Measurements from ENCODE around the gene MOB3A.

MOB3A gene

DNA sequence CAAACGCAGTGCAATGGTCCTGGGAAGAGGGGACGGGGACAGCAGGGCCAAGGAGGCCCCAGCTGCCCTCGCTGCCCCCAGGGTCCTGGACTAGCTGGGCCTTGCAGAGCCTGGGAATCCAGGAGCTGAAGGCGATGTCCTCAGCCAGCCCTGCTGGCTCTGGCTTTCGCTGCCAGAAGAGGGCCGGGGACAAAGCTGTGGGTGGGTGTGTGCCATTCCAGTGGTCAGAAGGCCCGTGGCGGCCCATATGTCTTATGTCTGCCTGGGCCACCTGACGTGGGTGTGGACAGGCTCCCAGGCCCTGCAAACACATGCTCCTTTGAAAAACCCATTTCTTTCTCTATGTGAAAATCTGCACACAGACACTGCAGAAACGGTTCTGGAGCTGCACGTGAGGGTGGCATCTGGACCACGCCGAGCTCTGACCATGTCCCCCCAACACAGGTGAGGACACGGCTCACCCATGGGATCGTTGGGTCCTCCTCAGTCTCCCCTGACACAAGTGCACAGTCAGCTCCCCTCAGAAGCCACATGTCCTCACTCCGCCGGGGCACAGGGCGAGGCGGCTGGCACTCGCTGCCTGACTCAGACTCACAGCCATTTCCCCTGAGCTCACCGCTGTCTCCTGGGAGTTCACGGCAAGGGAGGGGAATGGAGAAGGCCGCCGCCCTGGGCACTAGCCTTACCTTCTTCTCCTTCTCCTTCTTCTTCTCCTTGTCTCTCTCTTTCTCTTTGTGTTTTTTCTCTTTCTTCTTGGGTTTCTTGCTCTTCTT, 17.5 kb upstream of the MOB3A start:
- TF ChIP-seq, protein P1, sequence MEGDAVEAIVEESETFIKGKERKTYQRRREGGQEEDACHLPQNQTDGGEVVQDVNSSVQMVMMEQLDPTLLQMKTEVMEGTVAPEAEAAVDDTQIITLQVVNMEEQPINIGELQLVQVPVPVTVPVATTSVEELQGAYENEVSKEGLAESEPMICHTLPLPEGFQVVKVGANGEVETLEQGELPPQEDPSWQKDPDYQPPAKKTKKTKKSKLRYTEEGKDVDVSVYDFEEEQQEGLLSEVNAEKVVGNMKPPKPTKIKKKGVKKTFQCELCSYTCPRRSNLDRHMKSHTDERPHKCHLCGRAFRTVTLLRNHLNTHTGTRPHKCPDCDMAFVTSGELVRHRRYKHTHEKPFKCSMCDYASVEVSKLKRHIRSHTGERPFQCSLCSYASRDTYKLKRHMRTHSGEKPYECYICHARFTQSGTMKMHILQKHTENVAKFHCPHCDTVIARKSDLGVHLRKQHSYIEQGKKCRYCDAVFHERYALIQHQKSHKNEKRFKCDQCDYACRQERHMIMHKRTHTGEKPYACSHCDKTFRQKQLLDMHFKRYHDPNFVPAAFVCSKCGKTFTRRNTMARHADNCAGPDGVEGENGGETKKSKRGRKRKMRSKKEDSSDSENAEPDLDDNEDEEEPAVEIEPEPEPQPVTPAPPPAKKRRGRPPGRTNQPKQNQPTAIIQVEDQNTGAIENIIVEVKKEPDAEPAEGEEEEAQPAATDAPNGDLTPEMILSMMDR (IDR thresholded peaks at IDR 0.05; ENCODE audit: insufficient read depth, low read depth, low read length, missing control alignments) = no peak
- H3K4me3 ChIP-seq (ENCODE audit: low read length) = no peak overlapping the region
- peak; percentile 64 for DNase-seq (ENCODE audit: low read depth)

- DNase-seq (ENCODE audit: low read depth) = no peak
- no peak overlapping the region for H3K4me3 ChIP-seq (ENCODE audit: low read length)
- TF ChIP-seq, protein P1 (IDR thresholded peaks at IDR 0.05; ENCODE audit: insufficient read depth, low read depth, low read length, missing control alignments) = no peak
These were observed 16.6 kb upstream of the MOB3A start for GRCh38 chr19:2112516-2113320.

- TF ChIP-seq, protein P1 (IDR thresholded peaks at IDR 0.05; ENCODE audit: insufficient read depth, low read depth, low read length, missing control alignments) = no peak
- no peak for DNase-seq (ENCODE audit: low read depth)
These were observed 15.8 kb upstream of the MOB3A start for GRCh38 chr19:2111886-2112285.

GRCh38 chr19:2111425-2111824, 15.3 kb upstream of the MOB3A start:
- TF ChIP-seq, protein P1 (IDR thresholded peaks at IDR 0.05; ENCODE audit: insufficient read depth, low read depth, low read length, missing control alignments) = no peak
- DNase-seq (ENCODE audit: low read depth) = no peak
- no peak overlapping the region for H3K4me3 ChIP-seq (ENCODE audit: low read length)

More at GRCh38 chr19:2111886-2112285, 15.8 kb upstream of the MOB3A start:
- no peak overlapping the region for H3K4me3 ChIP-seq (ENCODE audit: low read length)

DNA sequence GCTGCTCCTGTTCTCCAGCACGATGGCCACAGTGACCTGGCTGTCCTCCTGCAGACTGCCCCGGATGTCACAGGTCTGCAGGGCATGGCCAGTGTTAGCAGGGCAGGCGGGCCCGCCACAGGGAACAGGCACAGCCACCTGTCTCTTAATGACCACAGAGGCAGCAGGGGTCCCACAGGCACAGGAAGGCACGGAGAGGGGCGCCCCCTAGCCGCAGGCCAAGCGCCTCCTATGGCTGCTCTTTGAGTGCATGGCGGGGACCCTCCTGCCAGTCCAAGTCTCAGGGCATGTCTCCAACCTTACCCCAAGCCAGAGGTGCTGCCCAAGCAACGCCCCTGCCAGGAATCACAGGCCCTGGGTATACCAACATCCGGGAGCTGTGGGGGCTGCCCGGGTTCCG, 14.7 kb upstream of the MOB3A start:
- TF ChIP-seq, protein P1 (IDR thresholded peaks at IDR 0.05; ENCODE audit: insufficient read depth, low read depth, low read length, missing control alignments) = no peak
- DNase-seq (ENCODE audit: low read depth) = no peak
- H3K4me3 ChIP-seq (ENCODE audit: low read length) = no peak overlapping the region

DNA sequence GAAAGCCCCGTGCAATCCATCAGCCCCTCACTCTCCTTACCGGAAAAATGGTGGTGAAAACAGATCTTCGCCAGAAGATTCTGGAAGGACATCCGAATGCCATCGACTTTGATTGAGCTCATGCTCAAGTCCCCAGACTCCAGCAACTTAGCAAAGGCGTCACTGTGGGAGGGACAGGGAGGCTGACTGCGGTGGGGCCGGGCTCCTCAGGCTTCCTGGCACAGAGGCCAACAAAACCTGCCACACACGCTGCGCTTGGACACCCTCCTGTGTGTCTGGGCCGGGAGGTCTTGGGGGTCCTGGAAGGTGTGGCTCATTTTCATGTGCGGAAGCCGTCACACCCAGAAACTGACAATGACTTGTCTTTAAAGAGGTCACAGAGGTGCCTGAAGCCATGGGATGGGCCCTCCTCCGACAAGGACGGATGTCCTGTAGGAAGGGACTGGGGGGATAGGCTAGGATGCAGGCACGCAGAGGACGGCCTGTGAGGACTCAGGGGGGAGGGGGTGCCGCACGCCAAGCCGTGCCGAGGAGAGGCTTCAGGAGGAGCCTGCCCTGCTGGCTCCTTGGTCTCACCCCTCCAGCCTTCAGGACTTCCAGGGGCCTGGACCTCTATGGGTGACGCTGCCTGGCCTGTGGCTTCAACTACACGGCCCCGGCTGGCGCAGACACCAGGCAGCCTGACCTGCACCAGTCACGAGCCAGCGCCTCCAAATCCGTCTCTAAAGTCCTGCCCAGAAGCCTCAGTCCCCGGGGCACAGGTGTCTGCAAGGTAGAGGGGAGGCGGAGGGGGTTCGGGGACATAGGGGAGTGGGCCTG, 13.1 kb upstream of the MOB3A start:
- H3K4me3 ChIP-seq (ENCODE audit: low read length) = no peak overlapping the region

More for the DNA sequence above, 13.1 kb upstream of the MOB3A start:
- TF ChIP-seq, protein P1 (IDR thresholded peaks at IDR 0.05; ENCODE audit: insufficient read depth, low read depth, low read length, missing control alignments) = no peak
- no peak for DNase-seq (ENCODE audit: low read depth)

Measured in epithelial cell of esophagus (primary cell).